Nephron progenitor cell (in vitro differentiated cells): ENCODE data around the gene RORC.

Experiments
- DNase-seq: peaks from one replicate; pipeline ENCODE4 v3.0.0; 2021
- H3K27ac Mint-ChIP-seq: 2 replicates; pipeline ENCODE4 v1.8.0; 2021; ENCODE audit warnings: mild to moderate bottlenecking, moderate library complexity, mixed read lengths
- H3K27me3 Mint-ChIP-seq: 2 replicates; pipeline ENCODE4 v1.8.0; 2021; ENCODE audit warnings: mild to moderate bottlenecking, low read depth, mixed read lengths; ENCODE audit not compliant: poor library complexity
- H3K36me3 Mint-ChIP-seq: 2 replicates; pipeline ENCODE4 v1.8.0; 2021; ENCODE audit warnings: low read depth, mixed read lengths
- H3K4me1 Mint-ChIP-seq: 2 replicates; pipeline ENCODE4 v1.8.0; 2021; ENCODE audit warnings: mixed read lengths
- H3K4me3 Mint-ChIP-seq: 2 replicates; pipeline ENCODE4 v1.8.0; 2021; ENCODE audit warnings: mild to moderate bottlenecking, moderate library complexity, mixed read lengths
- H3K9me3 Mint-ChIP-seq: 2 replicates; pipeline ENCODE4 v1.8.0; 2021; ENCODE audit warnings: mild to moderate bottlenecking, moderate library complexity, mixed read lengths
- TF ChIP-seq, protein P1 (sequence below): fragments of 200-600 bp; sonication (generic); IDR thresholded peaks from 2 replicates; pipeline ENCODE4 v1.5.0; 2021; ENCODE audit warnings: antibody characterized with exemption

RORC gene

DNA sequence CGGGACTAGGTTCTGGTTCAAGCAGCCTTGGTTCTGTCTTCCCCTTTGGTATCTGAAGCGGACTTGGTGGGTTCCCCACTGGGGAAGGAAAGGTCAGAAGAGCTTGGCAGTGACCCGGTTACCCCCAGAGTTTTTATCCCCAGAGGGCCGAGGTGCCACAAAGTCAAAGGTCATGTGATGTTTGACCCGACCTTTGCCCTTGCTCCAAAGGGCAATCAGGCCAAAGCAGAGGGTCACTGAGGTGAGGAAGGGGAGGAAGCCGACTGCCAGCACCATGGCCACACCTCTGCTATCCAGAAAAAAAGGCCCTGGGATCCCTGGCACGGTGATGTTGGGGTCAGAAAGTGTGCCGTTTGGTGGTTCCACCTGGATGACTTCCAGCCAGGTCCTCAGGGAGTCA, 30.8 kb downstream of the RORC start:
- Mint-ChIP-seq H3K9me3 (no peaks in the 10 kb centered on the region), H3K4me1 (peaks cover 16% of the 10 kb centered on the region), H3K36me3 (no peaks in the 10 kb centered on the region), H3K4me3 (no peak overlapping the region), H3K27ac (no peak overlapping the region), H3K27me3 (peaks cover 76% of the 10 kb centered on the region)
- TF ChIP-seq, protein P1, sequence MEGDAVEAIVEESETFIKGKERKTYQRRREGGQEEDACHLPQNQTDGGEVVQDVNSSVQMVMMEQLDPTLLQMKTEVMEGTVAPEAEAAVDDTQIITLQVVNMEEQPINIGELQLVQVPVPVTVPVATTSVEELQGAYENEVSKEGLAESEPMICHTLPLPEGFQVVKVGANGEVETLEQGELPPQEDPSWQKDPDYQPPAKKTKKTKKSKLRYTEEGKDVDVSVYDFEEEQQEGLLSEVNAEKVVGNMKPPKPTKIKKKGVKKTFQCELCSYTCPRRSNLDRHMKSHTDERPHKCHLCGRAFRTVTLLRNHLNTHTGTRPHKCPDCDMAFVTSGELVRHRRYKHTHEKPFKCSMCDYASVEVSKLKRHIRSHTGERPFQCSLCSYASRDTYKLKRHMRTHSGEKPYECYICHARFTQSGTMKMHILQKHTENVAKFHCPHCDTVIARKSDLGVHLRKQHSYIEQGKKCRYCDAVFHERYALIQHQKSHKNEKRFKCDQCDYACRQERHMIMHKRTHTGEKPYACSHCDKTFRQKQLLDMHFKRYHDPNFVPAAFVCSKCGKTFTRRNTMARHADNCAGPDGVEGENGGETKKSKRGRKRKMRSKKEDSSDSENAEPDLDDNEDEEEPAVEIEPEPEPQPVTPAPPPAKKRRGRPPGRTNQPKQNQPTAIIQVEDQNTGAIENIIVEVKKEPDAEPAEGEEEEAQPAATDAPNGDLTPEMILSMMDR = no peak
- no peak for DNase-seq

DNA sequence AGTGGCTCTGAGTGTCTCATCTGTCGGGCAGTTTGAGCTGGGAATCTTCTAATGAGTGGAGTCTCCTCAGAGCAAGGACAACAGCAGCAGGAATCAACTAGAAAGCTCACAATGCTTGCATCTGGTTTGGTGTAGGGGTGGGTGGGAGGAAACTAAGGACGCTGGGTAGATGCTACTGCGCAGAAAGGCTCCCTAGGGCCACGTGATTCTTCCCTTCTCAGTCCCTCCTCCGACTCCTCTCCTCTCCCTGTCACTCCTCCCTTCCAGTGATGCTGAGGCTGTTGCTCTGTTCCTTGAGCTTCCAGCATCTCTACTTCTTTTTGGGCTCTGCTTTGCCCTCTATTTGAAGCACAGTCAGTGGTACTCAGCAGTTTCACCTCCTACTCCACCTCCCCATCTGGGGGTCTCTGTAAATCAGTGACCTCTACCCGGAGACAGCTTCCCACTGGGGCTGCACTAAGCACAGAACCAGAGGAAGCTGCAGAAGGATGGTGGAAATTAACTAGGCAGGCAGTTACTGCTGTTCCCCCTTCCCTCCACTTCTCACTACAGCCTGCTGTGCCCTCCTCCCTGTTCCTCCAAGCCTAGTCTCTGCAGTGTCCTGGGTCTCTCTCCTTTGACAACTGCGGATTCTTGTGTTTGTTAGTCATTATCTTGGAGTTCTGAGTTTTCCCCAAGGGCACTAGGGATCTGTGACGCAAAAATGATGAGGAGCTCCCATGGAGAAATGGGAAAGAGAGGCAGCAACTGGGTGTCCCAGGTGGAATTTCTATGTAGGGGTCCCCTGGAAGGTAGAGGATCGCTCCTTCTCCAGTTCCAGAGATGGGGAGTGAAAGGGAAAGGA, 32.2 kb downstream of the RORC start:
- H3K27ac Mint-ChIP-seq = no peak overlapping the region
- DNase-seq = no peak
- H3K27me3 Mint-ChIP-seq = peaks cover 70% of the 10 kb centered on the region
- TF ChIP-seq, protein P1 = no peak
- H3K9me3 Mint-ChIP-seq = no peaks in the 10 kb centered on the region
- H3K4me1 Mint-ChIP-seq = peaks cover 16% of the 10 kb centered on the region
- no peaks in the 10 kb centered on the region for H3K36me3 Mint-ChIP-seq
- no peak overlapping the region for H3K4me3 Mint-ChIP-seq

DNA sequence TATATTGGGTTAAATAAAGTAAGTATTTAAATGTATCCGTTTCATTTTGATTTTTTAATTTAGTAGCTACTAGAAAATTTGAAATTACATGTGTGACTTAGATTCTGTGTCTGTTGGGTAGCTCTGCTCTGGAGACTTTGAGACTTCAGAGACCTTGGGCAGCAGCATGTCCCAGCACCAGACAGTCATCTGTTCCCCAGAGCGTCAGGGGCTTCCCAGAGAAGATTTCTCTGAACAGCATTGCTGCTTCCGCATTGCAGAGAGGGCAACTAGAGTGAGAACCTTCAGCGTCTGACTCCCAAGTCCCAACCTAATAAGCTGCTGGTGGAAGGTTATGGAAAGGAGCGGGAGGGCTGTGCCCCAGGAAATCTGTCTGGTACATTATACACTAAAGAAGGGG, 33.0 kb downstream of the RORC start:
- DNase-seq = no peak
- no peaks in the 10 kb centered on the region for H3K9me3 Mint-ChIP-seq
- TF ChIP-seq, protein P1 = no peak
- H3K27me3 Mint-ChIP-seq = peaks cover 70% of the 10 kb centered on the region
- H3K4me3 Mint-ChIP-seq = no peak overlapping the region
- H3K4me1 Mint-ChIP-seq = peaks cover 16% of the 10 kb centered on the region
- no peaks in the 10 kb centered on the region for H3K36me3 Mint-ChIP-seq
- H3K27ac Mint-ChIP-seq = no peak overlapping the region

DNA sequence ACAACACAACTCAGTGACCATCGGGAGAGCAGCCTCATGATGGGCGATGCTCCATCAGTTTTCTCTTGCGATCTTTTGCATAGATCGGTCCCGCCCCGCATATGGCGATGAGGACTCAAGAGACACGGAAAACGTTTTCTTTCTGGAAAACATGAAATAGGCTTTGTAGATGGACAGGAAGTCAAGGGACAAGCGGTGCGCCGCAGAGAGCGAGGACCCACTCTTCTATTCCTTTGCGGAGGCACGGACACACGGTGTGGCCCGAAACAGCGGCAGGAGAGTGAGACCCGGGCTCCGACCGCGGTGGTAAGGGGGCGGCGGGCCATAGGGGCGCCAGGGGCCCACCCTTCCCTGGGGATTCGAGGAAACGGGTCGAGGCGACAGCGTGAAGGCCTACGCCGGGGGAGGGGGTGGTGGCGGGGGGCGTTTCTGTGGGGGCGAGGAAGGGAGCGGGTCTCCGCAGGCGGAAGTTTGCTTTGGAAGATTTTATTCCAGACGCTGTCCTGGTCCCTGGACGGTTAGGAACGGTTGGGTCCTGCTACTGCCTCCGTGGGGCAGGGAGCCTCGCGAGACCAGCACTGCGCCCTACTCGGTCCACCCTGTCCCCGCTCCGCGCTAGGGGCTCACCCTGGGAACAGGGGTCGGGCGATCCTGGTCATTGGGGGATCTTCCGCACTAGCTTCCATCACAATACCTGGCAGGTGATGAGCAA, 40.5 kb downstream of the RORC start:
- H3K27me3 Mint-ChIP-seq = peaks cover 64% of the 10 kb centered on the region
- peak overlapping the region; percentile 87 for H3K4me3 Mint-ChIP-seq
- H3K36me3 Mint-ChIP-seq = no peaks in the 10 kb centered on the region
- no peak overlapping the region for H3K27ac Mint-ChIP-seq
- no peaks in the 10 kb centered on the region for H3K9me3 Mint-ChIP-seq
- TF ChIP-seq, protein P1 = no peak
- peak; percentile 33 for DNase-seq
- H3K4me1 Mint-ChIP-seq = peaks cover 22% of the 10 kb centered on the region

DNA sequence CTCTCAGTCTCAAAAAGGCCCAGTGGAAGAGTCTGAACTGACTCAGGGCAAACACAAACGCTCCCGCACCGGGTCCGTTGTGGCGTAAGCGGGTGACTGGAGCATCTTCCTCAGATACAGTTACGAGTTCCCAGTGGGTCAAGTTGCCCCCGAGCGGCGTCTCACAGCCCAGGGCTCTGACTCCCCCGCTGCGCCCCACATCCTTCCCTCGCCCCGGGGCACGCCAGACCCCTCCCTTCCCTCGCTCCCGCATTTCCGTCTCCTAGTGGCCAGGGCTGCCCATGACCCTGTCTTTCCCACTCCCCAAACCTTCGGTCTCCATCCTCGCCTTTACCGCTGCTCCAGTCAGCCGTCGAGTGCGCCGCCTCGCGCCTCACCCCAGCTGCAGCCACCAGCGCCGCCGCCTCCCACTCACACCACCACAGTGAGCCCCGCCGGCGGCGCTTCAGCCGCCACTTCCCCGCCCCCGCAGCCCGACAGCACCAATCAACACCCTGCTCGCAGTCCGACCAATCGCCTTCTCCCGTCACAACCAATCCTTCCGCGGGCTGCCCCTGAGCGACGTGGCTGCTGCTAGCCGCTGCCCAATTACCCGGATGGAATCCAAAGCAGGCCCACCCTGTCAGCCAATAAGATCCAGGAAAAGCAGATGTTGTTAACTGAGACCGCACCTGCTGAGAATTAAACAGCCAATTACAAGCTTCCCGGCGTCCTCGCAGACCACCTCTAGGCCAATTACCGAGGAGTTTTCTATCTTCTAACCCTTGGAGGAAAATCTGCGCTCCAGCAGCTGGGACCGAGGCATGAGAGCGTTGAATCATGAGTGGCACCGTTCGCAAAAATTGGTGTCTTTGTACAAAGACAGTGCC, 41.3 kb downstream of the RORC start, which contains the start of gene TDRKH:
TDRKH (minus strand) TSS at position 430 of the 869 bp plus-strand sequence. CDS start 7,478 bp downstream, outside the sequence.
- TF ChIP-seq, protein P1 = no peak
- H3K27ac Mint-ChIP-seq = no peak within 1 kb of the TSS
- H3K9me3 Mint-ChIP-seq = no peaks in the 10 kb centered on the region
- DNase-seq = peak; percentile 98
- peaks cover 57% of the 10 kb centered on the region for H3K27me3 Mint-ChIP-seq
- peak within 1 kb of the TSS; percentile 87 for H3K4me3 Mint-ChIP-seq
- H3K36me3 Mint-ChIP-seq = no peaks in the 10 kb centered on the region
- H3K4me1 Mint-ChIP-seq = peaks cover 22% of the 10 kb centered on the region
